ENCODE data around the gene FGD4.

Gene FGD4

GRCh38 chr12:32390572-32391219, 8.7 kb upstream of the FGD4 start:
- in situ Hi-C loops (cut with MboI; ENCODE audit: low sequenced_read_pairs): no loop called here
- H3K27me3 ChIP-seq (ENCODE audit: low read depth): no peaks in the 10 kb centered on the region
- H3K9me3 ChIP-seq: no peaks in the 10 kb centered on the region
- no peak overlapping the region for H3K4me3 ChIP-seq
- H3K36me3 ChIP-seq (replicated peaks): no peaks in the 10 kb centered on the region
- no peaks in the 10 kb centered on the region for H3K4me1 ChIP-seq
- no peak for DNase-seq (ENCODE audit: low spot score in 2 of 2)

DNA sequence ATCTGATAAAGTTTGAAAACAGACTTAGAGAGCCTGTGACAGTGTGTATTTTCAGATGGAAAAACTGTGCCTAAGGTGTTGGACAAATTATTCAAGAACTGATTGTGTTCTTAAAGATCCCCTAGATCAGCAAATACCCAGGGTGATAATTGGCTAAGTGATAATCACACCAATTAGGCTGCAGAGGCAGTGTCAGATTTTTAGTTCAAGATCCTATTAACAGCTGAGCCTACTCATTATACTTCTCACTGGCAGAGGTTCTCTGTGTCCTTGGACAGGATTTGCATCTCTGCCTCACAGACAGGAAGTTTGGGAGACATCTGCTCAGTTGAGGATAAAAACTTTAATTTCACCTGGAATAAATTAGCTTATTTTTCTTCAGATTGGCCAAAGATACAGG, 4.3 kb upstream of the FGD4 start:
- Histone ChIP-seq H3K4me3 (no peak overlapping the region), H3K9me3 (no peaks in the 10 kb centered on the region), H3K36me3 (replicated peaks) (no peaks in the 10 kb centered on the region), H3K4me1 (peaks cover 8% of the 10 kb centered on the region; the same call in 1 of the 2 replicates), H3K27me3 (ENCODE audit: low read depth) (no peaks in the 10 kb centered on the region)
- in situ Hi-C loops (cut with MboI; ENCODE audit: low sequenced_read_pairs): no loop called here
- no peak for DNase-seq (ENCODE audit: low spot score in 2 of 2)

- DNase-seq (ENCODE audit: low spot score in 2 of 2): peak; percentile 4 to 15
- H3K36me3 ChIP-seq (replicated peaks): no peaks in the 10 kb centered on the region
- H3K4me3 ChIP-seq: no peak overlapping the region
- H3K27me3 ChIP-seq (ENCODE audit: low read depth): no peaks in the 10 kb centered on the region
- in situ Hi-C loops (cut with MboI; ENCODE audit: low sequenced_read_pairs): no loop called here
- peaks cover 19% of the 10 kb centered on the region for H3K4me1 ChIP-seq
- no peaks in the 10 kb centered on the region for H3K9me3 ChIP-seq
Measured at GRCh38 chr12:32397696-32398095, 1.7 kb upstream of the FGD4 start.

DNA sequence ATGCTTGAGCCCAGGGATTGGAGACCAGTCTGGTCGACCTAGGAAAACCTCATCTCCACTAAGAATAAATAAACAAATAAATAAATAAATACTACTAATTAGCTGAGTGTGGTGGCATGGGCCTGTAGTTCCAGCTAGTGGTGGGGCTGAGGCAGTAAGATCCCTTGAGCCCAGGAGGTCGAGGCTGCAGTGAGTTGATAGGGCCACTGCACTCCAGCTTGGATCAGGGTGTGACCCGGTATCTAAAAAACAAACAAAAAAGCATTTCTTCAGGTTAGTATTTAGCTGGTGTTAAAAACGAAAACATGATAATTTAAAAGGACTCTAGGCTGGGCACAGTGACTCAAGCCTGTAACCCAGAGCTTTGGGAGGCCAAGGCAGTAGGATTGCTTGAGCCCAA, 1.2 kb upstream of the FGD4 start:
- H3K4me1 ChIP-seq: peaks cover 19% of the 10 kb centered on the region
- no peaks in the 10 kb centered on the region for H3K27me3 ChIP-seq (ENCODE audit: low read depth)
- in situ Hi-C loops (cut with MboI; ENCODE audit: low sequenced_read_pairs): no loop called here
- DNase-seq (ENCODE audit: low spot score in 2 of 2): no peak
- no peaks in the 10 kb centered on the region for H3K36me3 ChIP-seq (replicated peaks)
- H3K4me3 ChIP-seq: no peak overlapping the region
- H3K9me3 ChIP-seq: no peaks in the 10 kb centered on the region

GRCh38 chr12:32398816-32399369, 465 bp upstream of the FGD4 start:
- in situ Hi-C loops (cut with MboI; ENCODE audit: low sequenced_read_pairs): no loop called here
- Histone ChIP-seq H3K27me3 (ENCODE audit: low read depth) (no peaks in the 10 kb centered on the region), H3K9me3 (no peaks in the 10 kb centered on the region), H3K36me3 (replicated peaks) (no peaks in the 10 kb centered on the region), H3K4me1 (peaks cover 19% of the 10 kb centered on the region), H3K4me3 (peak overlapping the region; percentile 53)
- peak in 1 of 2 experiments; percentile 8 for DNase-seq (ENCODE audit: low spot score in 2 of 2)

GRCh38 chr12:32400114-32400672, 835 bp downstream of the FGD4 start:
- peaks cover 19% of the 10 kb centered on the region for H3K4me1 ChIP-seq
- peak overlapping the region; percentile 53 for H3K4me3 ChIP-seq
- DNase-seq (ENCODE audit: low spot score in 2 of 2): peak; percentile 74 to 99
- no peaks in the 10 kb centered on the region for H3K9me3 ChIP-seq
- no peaks in the 10 kb centered on the region for H3K36me3 ChIP-seq (replicated peaks)
- in situ Hi-C loops (cut with MboI; ENCODE audit: low sequenced_read_pairs): no loop called here
- H3K27me3 ChIP-seq (ENCODE audit: low read depth): no peaks in the 10 kb centered on the region

- Histone ChIP-seq H3K27me3 (ENCODE audit: low read depth) (no peaks in the 10 kb centered on the region), H3K4me3 (peak overlapping the region; percentile 9), H3K9me3 (no peaks in the 10 kb centered on the region), H3K36me3 (replicated peaks) (no peaks in the 10 kb centered on the region), H3K4me1 (peaks cover 19% of the 10 kb centered on the region)
- peak in 1 of 2 experiments; percentile 24 for DNase-seq (ENCODE audit: low spot score in 2 of 2)
- in situ Hi-C loops (cut with MboI; ENCODE audit: low sequenced_read_pairs): no loop called here
Measured at GRCh38 chr12:32400866-32401265, 1.5 kb downstream of the FGD4 start.

- H3K9me3 ChIP-seq: no peaks in the 10 kb centered on the region
- DNase-seq (ENCODE audit: low spot score in 2 of 2): no peak
- H3K4me3 ChIP-seq: no peak overlapping the region
- H3K36me3 ChIP-seq (replicated peaks): no peaks in the 10 kb centered on the region
- peaks cover 19% of the 10 kb centered on the region for H3K4me1 ChIP-seq
- in situ Hi-C loops (cut with MboI; ENCODE audit: low sequenced_read_pairs): no loop called here
- no peaks in the 10 kb centered on the region for H3K27me3 ChIP-seq (ENCODE audit: low read depth)
Measured at GRCh38 chr12:32402170-32402569, 2.8 kb downstream of the FGD4 start.

DNA sequence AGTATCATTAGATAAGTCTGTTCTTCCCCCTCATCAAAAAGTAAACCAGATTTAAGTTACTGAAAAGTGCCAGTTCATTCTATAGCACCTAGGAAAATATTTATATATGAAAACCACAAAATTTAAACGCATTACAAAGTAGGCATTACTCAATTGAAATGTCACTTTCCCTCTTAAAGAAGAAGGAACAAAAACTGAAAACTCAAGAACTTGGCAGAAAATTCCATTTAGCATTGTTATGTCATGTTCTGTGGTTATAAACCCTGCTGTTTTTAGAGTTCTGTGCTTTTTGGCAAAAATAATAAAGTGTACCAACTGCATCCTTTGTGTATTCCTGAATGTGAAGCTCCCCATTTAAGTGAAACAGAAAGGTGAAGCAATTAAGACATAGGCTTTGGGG, 3.6 kb downstream of the FGD4 start:
- Histone ChIP-seq H3K9me3 (no peaks in the 10 kb centered on the region), H3K4me1 (peaks cover 16% of the 10 kb centered on the region), H3K4me3 (no peak overlapping the region), H3K36me3 (replicated peaks) (no peaks in the 10 kb centered on the region), H3K27me3 (ENCODE audit: low read depth) (no peaks in the 10 kb centered on the region)
- in situ Hi-C loops (cut with MboI; ENCODE audit: low sequenced_read_pairs): no loop called here
- peak in 1 of 2 experiments; percentile 6 for DNase-seq (ENCODE audit: low spot score in 2 of 2)

- no peaks in the 10 kb centered on the region for H3K9me3 ChIP-seq
- H3K4me1 ChIP-seq: no peaks in the 10 kb centered on the region
- in situ Hi-C loops (cut with MboI; ENCODE audit: low sequenced_read_pairs): no loop called here
- no peak for DNase-seq (ENCODE audit: low spot score in 2 of 2)
- H3K27me3 ChIP-seq (ENCODE audit: low read depth): no peaks in the 10 kb centered on the region
- H3K4me3 ChIP-seq: no peak overlapping the region
- no peaks in the 10 kb centered on the region for H3K36me3 ChIP-seq (replicated peaks)
Measured at GRCh38 chr12:32407795-32408194, 8.4 kb downstream of the FGD4 start.

GRCh38 chr12:32413412-32413811, 14.1 kb downstream of the FGD4 start:
- Histone ChIP-seq H3K27me3 (ENCODE audit: low read depth) (no peaks in the 10 kb centered on the region), H3K4me1 (no peaks in the 10 kb centered on the region), H3K4me3 (no peak overlapping the region), H3K9me3 (no peaks in the 10 kb centered on the region), H3K36me3 (replicated peaks) (no peaks in the 10 kb centered on the region)
- no peak for DNase-seq (ENCODE audit: low spot score in 2 of 2)
- in situ Hi-C loops (cut with MboI; ENCODE audit: low sequenced_read_pairs): no loop called here

DNA sequence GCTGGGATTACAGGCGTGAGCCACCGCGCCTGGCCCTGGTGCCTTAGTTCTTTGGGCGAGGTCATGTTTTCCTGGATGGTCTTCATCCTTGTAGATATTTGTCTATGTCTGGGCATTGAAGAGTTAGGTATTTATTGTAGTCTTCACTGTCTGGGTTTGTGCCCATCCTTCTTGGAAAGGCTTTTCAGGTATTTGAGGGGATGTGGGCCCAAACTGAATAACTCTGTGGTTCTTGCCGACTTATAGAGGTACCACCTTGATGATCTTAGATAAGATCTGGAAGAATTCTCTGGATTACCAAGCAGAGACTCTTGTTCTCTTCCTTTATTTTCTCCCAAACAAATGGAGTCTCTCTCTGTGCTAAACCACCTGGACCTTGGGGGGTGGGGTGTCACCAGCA, 18.9 kb downstream of the FGD4 start:
- Histone ChIP-seq H3K9me3 (no peaks in the 10 kb centered on the region), H3K36me3 (replicated peaks) (no peaks in the 10 kb centered on the region), H3K4me1 (no peaks in the 10 kb centered on the region), H3K27me3 (ENCODE audit: low read depth) (no peaks in the 10 kb centered on the region), H3K4me3 (no peak overlapping the region)
- in situ Hi-C loops (cut with MboI; ENCODE audit: low sequenced_read_pairs): no loop called here
- DNase-seq (ENCODE audit: low spot score in 2 of 2): no peak

GRCh38 chr12:32418903-32419519, 19.7 kb downstream of the FGD4 start:
- Histone ChIP-seq H3K9me3 (no peaks in the 10 kb centered on the region), H3K27me3 (ENCODE audit: low read depth) (no peaks in the 10 kb centered on the region), H3K36me3 (replicated peaks) (no peaks in the 10 kb centered on the region), H3K4me1 (no peaks in the 10 kb centered on the region), H3K4me3 (no peak overlapping the region)
- no peak for DNase-seq (ENCODE audit: low spot score in 2 of 2)
- in situ Hi-C loops (cut with MboI; ENCODE audit: low sequenced_read_pairs): no loop called here

- no peak overlapping the region for H3K4me3 ChIP-seq
- in situ Hi-C loops (cut with MboI; ENCODE audit: low sequenced_read_pairs): no loop called here
- DNase-seq (ENCODE audit: low spot score in 2 of 2): no peak
- no peaks in the 10 kb centered on the region for H3K36me3 ChIP-seq (replicated peaks)
- H3K4me1 ChIP-seq: no peaks in the 10 kb centered on the region
- no peaks in the 10 kb centered on the region for H3K27me3 ChIP-seq (ENCODE audit: low read depth)
- H3K9me3 ChIP-seq: no peaks in the 10 kb centered on the region
Measured at GRCh38 chr12:32419520-32419960, 20.2 kb downstream of the FGD4 start.
